Omental fat pad (tissue), 4 donors: Measurements from ENCODE around the gene AHRR. TPM values are rescaled to one million over a fixed set of nuclear protein-coding genes. Genes with fewer than 3 reads are reported as not detected.

Experiments used
- ATAC-seq: fragments of 150-250 bp; one replicate; pipeline ENCODE4 v1.9.1; 2016; ENCODE audit warnings: mild to moderate bottlenecking, moderate library complexity; ENCODE audit not compliant: low FRiP score
- DNase-seq: peaks from one replicate; pipeline ENCODE4 v3.0.0-alpha.2; 2019; ENCODE audit warnings: low spot score
- total RNA-seq, 4 donors: library from RNA; depleted of rRNA; stranded (reverse); fragments of >200 nt; gene quantifications; one replicate each; pipeline ENCODE4 v1.1.0, GENCODE V29; 2016
- TF ChIP-seq, protein P1 (sequence below), 3 donors: fragments of 450-650 bp; IDR thresholded peaks; one replicate each; pipeline ENCODE4 v1.5.1; 2016 to 2017; ENCODE audit warnings: antibody characterized with exemption in 3 of 3, mild to moderate bottlenecking in 3 of 3, moderate library complexity in 2 of 3

Gene AHRR
- total RNA-seq, 4 donors from 2014 or later = 0.25 to 2.2 (median 1.6) TPM

DNA sequence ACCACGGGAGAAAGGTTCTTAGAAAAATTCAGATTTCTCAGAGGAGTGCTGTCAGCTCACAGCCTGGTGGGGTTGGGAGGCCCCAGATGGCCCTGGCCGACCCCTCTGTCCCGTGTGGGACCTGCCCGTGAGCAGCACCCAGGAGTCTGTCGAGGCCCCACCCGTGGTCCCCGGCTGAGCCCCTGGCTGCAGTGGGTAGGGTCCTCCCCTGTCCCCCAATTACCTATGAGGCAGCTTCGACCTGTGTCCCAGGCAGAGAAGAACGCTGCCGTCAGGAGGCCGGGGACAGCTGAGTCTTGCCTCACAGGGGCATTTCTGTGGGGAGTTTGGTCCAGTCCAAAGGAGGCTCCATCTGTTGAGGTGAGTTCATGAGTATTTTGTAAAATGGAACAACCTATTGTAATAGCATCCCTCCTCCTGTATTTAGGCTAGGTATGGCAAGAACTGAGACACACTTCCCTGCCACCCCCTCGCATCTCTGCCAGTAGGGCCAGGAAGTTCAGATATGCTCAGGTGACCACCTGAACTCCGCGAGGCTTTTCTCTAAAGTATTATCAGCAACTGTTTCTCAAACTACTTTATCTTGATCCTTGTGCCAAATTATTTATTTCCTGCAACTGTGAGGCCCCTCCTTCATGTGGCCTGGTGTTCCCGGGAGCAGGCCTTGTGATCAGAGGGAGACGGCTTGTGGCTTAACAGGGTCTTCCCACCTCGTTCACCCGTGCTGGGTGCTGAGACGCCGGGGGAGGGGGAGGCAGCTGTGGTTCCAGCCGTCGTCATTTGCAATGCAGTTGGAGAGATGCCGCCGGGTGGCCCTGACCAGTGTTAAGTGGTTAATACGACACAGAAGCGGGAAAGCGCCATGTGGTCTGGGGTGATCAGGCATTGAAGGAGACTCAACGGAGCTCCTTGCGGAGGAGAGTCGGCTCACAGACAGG is 1.7 kb downstream of the AHRR start:
- DNase-seq (no peak), ATAC-seq (no peak)
- TF ChIP-seq, protein P1, sequence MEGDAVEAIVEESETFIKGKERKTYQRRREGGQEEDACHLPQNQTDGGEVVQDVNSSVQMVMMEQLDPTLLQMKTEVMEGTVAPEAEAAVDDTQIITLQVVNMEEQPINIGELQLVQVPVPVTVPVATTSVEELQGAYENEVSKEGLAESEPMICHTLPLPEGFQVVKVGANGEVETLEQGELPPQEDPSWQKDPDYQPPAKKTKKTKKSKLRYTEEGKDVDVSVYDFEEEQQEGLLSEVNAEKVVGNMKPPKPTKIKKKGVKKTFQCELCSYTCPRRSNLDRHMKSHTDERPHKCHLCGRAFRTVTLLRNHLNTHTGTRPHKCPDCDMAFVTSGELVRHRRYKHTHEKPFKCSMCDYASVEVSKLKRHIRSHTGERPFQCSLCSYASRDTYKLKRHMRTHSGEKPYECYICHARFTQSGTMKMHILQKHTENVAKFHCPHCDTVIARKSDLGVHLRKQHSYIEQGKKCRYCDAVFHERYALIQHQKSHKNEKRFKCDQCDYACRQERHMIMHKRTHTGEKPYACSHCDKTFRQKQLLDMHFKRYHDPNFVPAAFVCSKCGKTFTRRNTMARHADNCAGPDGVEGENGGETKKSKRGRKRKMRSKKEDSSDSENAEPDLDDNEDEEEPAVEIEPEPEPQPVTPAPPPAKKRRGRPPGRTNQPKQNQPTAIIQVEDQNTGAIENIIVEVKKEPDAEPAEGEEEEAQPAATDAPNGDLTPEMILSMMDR (IDR thresholded peaks at IDR 0.05) = no peak

DNA sequence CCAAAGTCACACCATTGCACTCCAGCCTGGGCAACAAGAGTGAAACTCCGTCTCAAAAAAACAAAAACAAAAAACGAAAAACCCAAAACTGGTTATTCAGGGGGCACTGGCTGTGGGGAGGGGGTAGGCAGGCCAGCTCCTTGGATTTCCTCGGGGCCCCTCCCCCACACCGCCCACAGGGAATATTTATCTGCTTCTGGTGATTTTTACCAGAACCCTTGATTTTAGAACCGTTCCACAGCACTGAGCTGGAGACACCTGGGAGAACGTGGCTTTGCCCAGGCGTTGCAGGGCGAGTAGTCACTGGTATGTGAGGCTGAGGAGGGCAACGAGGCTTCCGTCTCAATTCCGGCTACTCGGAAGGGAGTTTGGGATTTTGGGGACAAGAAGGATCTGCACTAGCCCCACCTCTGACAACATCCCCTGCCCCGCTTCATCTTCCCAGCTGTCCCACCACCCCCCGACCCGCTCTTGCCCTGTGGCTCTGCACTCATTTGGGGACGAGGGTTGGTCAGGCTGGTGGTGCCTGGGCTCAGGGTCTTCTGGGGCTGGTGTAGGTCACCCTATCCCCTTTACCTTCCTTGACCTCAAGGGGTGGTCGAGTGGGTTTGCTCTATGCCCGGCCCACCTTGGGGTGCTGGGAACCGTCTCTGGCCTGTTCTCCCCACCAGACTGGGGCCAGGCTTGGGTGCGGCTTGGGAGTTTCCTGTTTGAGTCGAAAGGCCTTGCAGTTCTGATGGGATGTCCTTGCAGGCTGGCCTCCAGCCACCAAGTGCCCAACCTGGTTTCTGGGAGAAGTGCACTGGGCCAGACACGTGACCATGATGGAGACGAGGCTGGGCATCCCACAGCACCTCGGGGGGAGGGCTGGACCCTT is 3.5 kb downstream of the AHRR start:
- TF ChIP-seq, protein P1 (IDR thresholded peaks at IDR 0.05) = no peak
- no peak for DNase-seq
- ATAC-seq = no peak

DNA sequence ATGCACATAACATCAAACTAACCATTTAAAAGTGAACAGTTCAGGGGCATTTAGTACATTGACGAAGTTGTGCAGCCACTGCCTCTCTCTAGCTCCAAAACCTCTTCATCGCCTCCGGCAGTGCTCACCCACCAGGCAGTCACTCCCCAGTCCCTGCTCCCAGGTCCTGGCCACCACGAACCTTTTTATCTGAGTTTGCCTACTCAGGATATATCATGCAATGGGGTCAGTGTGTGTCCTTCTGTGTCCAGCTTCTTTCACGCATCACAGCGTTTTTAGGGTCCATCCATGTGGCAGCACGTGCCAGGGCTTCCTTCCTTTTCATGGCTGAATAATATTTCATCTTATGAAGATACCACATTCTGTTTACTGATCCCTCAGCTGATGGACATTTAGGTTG is 4.6 kb downstream of the AHRR start:
- no peak for ATAC-seq
- TF ChIP-seq, protein P1 (IDR thresholded peaks at IDR 0.05) = no peak
- DNase-seq = no peak

DNA sequence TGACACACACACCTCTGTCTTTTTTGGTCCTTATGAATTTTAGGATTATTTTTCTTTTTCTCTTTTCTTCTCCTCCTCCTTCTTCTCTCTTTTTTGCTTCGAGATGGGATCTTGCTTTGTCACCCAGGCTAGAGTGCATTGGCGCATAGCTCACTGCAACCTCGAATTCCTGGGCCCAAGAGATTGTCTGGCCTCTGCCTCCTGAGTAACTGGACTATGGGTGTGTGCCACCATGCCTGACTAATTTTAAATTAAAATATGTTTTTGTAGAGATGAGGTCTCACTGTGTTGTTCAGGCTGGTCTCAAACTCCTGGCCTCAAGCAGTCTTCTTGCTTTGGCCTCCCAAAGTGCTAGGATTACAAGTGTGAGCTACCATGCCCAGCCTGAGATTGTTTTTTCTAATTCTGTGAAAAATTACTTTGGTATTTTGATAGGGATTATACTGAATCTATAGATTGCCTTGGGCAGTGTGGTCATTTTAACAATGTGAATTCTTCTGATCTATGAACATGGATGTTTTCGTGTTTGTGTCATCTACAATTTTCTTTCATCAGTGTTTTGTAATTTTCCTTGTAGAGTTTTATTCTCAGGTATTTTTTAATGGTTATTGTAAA is 7.7 kb downstream of the AHRR start:
- no peak for ATAC-seq
- no peak for DNase-seq
- TF ChIP-seq, protein P1 (IDR thresholded peaks at IDR 0.05) = no peak

DNA sequence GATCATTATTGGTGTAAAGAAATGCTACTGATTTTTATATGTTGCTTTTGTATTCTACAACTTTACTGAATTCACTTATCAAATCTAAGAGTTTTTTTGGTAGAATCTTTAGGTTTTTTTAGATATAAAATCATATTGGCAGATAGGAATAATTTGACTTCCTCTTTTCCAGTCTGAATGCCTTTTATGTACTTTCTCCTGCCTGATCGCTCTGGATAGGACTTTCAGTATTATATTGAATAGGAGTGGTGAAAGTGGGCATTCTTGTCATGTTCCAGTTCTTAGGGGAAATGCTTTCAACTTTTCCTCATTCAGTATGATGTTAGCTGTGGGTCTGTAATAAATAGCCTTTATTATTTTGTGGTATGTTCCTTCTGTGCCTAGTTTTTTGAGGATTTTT is 8.3 kb downstream of the AHRR start:
- no peak for ATAC-seq
- no peak for DNase-seq
- TF ChIP-seq, protein P1 (IDR thresholded peaks at IDR 0.05) = no peak

DNA sequence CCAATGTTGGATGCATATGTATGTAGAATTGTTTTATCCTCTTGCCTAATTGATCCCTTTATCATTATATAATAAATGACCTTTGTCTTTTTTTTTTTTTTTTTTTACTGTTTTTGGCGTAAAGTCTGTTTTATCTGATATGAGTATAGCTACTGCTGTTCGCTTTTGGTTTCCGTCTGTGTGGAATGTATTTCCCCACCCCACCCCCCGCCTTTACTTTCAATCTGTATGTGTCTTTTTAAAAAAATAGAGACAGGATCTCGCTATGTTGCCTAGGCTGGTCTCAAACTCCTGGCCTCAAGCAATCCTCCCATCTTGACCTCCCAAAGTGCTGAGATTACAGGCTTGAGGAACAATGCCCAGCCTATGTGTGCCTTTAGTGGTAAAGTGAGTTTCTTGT is 11.3 kb downstream of the AHRR start:
- DNase-seq = no peak
- no peak for ATAC-seq
- TF ChIP-seq, protein P1 (IDR thresholded peaks at IDR 0.05) = no peak
